ENCODE measurements around the gene GNS. TPM values are rescaled to one million over a fixed set of nuclear protein-coding genes. Genes with fewer than 3 reads are reported as not detected.

The GNS gene
- total RNA-seq, 1 donor from 2014 or later = 97.2 TPM

DNA sequence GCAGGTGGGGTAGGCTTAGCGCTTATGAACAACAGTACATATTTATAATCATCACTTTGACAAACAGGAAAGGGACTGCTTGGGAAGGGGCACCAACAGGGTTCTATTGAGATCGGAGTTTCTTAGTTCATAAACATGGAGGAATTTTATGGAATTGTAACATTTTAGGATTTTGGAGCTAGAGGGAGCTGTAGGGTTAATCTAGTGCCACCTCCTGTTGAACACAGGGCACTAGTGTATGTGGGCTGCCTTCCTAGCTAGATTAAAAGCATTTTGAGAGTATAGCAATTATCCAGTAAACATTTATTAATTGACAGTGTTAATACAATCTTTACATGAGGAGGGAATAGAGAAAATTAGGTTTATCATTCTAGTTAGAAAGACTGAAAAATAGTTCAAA is 42.2 kb upstream of the GNS start:
- H3K27ac ChIP-seq (replicated peaks) = no peak overlapping the region
- DNase-seq = no peak
- H3K9me3 ChIP-seq (replicated peaks) = no peaks in the 10 kb centered on the region
- no peak overlapping the region for H3K4me3 ChIP-seq
- intact Hi-C loops (cut with micrococcal nuclease) = no loop called here
- no peaks in the 10 kb centered on the region for H3K4me1 ChIP-seq
- H3K27me3 ChIP-seq (ENCODE audit: low read depth) = peaks cover 10% of the 10 kb centered on the region
- no peaks in the 10 kb centered on the region for H3K36me3 ChIP-seq
- no peak for TF ChIP-seq CTCF (IDR thresholded peaks at IDR 0.05; ENCODE audit: borderline replicate concordance)

DNA sequence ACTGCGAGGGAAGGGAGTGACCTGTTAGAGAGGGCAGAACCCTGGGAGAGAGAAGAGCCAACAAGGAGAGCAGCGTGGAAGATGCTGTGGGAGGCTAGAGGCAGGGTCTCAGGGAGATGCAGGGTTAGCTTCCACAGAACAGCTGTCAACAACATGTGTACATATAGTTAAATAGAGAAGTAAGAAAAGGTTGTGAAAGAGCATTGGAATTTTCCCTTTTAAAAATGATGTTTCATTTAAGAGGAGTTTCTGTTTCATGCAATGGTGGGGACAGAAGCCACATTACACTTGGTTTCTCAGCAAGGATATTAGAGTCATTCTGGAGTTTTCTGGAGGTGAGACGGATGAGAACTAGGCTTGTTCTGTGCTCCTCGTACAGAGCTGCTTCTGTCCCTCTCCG is 41.4 kb upstream of the GNS start:
- Histone ChIP-seq H3K4me1 (no peaks in the 10 kb centered on the region), H3K27me3 (ENCODE audit: low read depth) (peaks cover 10% of the 10 kb centered on the region), H3K4me3 (no peak overlapping the region), H3K9me3 (replicated peaks) (no peaks in the 10 kb centered on the region), H3K27ac (replicated peaks) (no peak overlapping the region), H3K36me3 (no peaks in the 10 kb centered on the region)
- intact Hi-C loops (cut with micrococcal nuclease) = no loop called here
- no peak for TF ChIP-seq CTCF (IDR thresholded peaks at IDR 0.05; ENCODE audit: borderline replicate concordance)
- no peak for DNase-seq

DNA sequence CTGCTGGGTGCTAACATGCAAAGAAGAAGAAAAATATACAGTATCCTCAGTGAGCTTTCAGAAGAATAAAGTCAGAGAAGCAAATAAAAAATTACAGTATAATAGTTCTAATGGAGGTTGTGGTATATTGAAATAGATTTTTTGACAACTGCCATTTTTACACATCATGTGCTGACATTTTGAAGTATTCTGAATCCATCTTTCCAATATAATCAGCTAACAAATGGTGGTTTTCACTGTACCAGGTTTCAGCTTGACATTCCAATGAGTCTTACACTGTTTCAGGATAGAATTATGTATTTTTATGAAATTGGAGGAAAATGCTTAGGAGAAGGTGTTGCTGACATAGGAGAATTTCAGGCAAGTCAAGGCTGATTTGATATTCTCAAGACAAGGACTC is 39.0 kb upstream of the GNS start:
- Histone ChIP-seq H3K4me1 (no peaks in the 10 kb centered on the region), H3K27me3 (ENCODE audit: low read depth) (peaks cover 4% of the 10 kb centered on the region), H3K27ac (replicated peaks) (no peak overlapping the region), H3K4me3 (no peak overlapping the region), H3K36me3 (no peaks in the 10 kb centered on the region), H3K9me3 (replicated peaks) (no peaks in the 10 kb centered on the region)
- DNase-seq = no peak
- no peak for TF ChIP-seq CTCF (IDR thresholded peaks at IDR 0.05; ENCODE audit: borderline replicate concordance)
- intact Hi-C loops (cut with micrococcal nuclease) = no loop called here

DNA sequence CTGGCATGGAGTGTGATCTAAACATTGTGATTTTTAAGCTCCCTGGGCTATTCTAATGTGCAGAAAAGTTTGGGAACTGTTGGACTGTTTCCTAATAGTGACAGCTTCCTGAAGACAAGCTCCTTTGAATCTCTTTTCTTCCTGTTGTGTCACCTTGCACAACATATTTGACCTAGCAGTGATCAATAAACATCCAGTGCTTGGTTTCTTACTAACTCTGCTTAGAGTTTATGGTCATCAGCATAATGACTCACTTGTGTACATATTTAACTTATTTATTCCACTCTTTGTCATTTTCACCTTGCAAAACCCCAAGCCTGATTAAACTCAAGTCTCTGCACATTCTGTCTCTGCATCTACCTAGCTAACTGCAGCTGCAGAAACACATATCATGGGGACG is 38.0 kb upstream of the GNS start:
- intact Hi-C loops (cut with micrococcal nuclease) = no loop called here
- no peak for DNase-seq
- H3K27me3 ChIP-seq (ENCODE audit: low read depth) = peaks cover 4% of the 10 kb centered on the region
- no peak overlapping the region for H3K27ac ChIP-seq (replicated peaks)
- peaks cover 2% of the 10 kb centered on the region for H3K9me3 ChIP-seq (replicated peaks)
- H3K36me3 ChIP-seq = no peaks in the 10 kb centered on the region
- no peak for TF ChIP-seq CTCF (IDR thresholded peaks at IDR 0.05; ENCODE audit: borderline replicate concordance)
- no peaks in the 10 kb centered on the region for H3K4me1 ChIP-seq
- no peak overlapping the region for H3K4me3 ChIP-seq

DNA sequence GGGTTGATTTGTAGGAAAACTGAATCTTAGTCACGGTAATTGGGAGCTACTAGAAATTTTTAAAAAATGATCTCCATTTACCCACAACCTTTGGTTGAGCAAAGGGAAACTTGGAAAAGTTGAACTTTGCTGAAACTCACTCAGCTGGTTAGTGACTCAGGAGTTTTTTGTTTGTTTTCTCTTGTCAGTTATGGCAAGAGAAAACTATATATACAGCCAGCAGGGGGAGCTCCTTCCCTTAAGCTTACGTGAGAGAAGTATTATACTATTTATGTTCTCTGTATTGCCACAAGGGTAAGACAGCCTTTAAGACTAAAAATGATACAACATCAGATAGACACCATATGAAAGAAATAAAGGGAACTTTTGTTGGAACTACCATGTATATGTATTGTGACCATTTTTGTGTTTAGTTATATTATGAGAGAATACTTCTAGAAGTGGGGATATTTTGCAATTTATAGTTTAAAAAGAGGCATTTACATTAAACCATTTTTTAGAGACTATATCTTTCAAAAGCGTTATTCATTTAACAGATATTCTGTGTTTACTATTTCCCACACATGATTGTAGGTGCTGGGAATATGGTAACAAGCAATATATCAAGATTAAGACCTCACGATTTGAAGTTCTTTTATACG is 37.1 kb upstream of the GNS start:
- Histone ChIP-seq H3K4me1 (no peaks in the 10 kb centered on the region), H3K27me3 (ENCODE audit: low read depth) (peaks cover 4% of the 10 kb centered on the region), H3K4me3 (no peak overlapping the region), H3K36me3 (no peaks in the 10 kb centered on the region), H3K9me3 (replicated peaks) (peaks cover 4% of the 10 kb centered on the region), H3K27ac (replicated peaks) (no peak overlapping the region)
- TF ChIP-seq CTCF (IDR thresholded peaks at IDR 0.05; ENCODE audit: borderline replicate concordance) = peak; percentile 88
- DNase-seq = no peak
- intact Hi-C loops (cut with micrococcal nuclease) = no loop called here

Measured in left ventricle myocardium inferior (tissue), 1 donor.